ENCODE measurements around the gene ADGRV1. TPM values are rescaled to one million over a fixed set of nuclear protein-coding genes. Genes with fewer than 3 reads are reported as not detected.

The ADGRV1 gene
- polyA plus RNA-seq, 1 of the 3 experiments (the other 2 are of a cell fraction) = 0.23 TPM

DNA sequence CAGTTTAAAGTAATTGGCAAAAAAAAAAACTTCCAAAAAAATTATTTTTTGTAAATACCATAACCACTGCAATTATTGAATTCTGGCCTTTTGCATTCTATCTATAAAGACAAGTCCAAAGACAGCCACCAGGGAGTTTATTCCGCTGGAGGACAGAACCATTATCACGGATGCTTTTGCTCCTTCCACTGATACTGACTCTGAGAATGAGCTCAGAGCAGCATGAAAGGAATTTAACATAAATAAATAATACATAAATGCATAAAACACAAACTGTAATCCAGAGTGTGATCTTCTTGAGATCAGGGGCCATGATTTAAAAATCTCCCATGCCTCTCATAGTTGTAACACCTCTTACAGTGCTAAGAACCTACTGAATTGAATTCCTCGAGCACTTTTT lies 559.8 kb downstream of the ADGRV1 start:
- Histone ChIP-seq H3K9ac (no peak overlapping the region), H3K9me2 (no peaks in the 10 kb centered on the region), H3K36me3 (replicated peaks in 1 of 2; ENCODE audit: control insufficient read depth in 1 of 2, insufficient read depth in 2 of 2, low read length in 1 of 2) (no peaks in the 10 kb centered on the region), H2AFZ (ENCODE audit: low read depth) (no peak overlapping the region), H3K27me3 (ENCODE audit: insufficient read depth) (no peaks in the 10 kb centered on the region), H3F3A (replicated peaks; ENCODE audit: insufficient read depth) (peaks cover 13% of the 10 kb centered on the region), H3K9me3 (no peaks in the 10 kb centered on the region), H4K20me1 (ENCODE audit: insufficient read depth) (no peaks in the 10 kb centered on the region), H3K4me2 (no peak overlapping the region), H3K27ac (ENCODE audit: low read depth in 2 of 2, low read length in 1 of 2) (peak overlapping the region; percentile 65 to 70; a peak in 3 of 4 replicates), H3K79me2 (ENCODE audit: insufficient read depth) (no peaks in the 10 kb centered on the region), H3K4me3 (ENCODE audit: low read depth in 2 of 2, low read length in 1 of 2) (no peak overlapping the region), H3K4me1 (ENCODE audit: control insufficient read depth in 1 of 2, insufficient read depth in 2 of 2, low read depth in 1 of 2, low read length in 1 of 2) (peaks cover 20 to 22% of the 10 kb centered on the region in 2 experiments)
- CTCF ChIA-PET = interaction anchor here (1.0 to 3.1 kb wide), 3 partner anchors 27 to 301 kb away, joined by 3 to 22 read pairs (median 4); no protein-coding TSS in a partner anchor
- WGBS (ENCODE audit: low lambda C conversion rate) = 96% methylated on average over 3 of the region's 3 CpGs
- no peak for DNase-seq
- POLR2A ChIA-PET = no interaction called here
- TF ChIP-seq REST (IDR thresholded peaks at IDR 0.05; ENCODE audit: low read depth, low read length) (no peak), JUND (IDR thresholded peaks at IDR 0.05) (no peak), NRF1 (IDR thresholded peaks at IDR 0.05; ENCODE audit: low read depth, low read length) (no peak), RFX5 (IDR thresholded peaks at IDR 0.05; ENCODE audit: low read length) (no peak), FOXJ3 (CRISPR knock-in tag; IDR thresholded peaks at IDR 0.05) (no peak), YY1 (IDR thresholded peaks at IDR 0.05; ENCODE audit: low read depth) (no peak), RXRA (IDR thresholded peaks at IDR 0.05; ENCODE audit: borderline replicate concordance, low read depth) (no peak), POLR2AphosphoS5 (IDR thresholded peaks at IDR 0.05; ENCODE audit: low read depth, low read length) (no peak), MXI1 (IDR thresholded peaks at IDR 0.05; ENCODE audit: low read depth, low read length) (no peak), RCOR1 (IDR thresholded peaks at IDR 0.05; ENCODE audit: low read length) (no peak), GATA2 (CRISPR knock-in tag; IDR thresholded peaks at IDR 0.05) (no peak), TAF1 (IDR thresholded peaks at IDR 0.05; ENCODE audit: borderline replicate concordance, low read depth, low read length) (no peak), ELF1 (IDR thresholded peaks at IDR 0.05) (no peak), RAD21 (IDR thresholded peaks at IDR 0.05; ENCODE audit: low read length) (no peak), CHD2 (IDR thresholded peaks at IDR 0.05; ENCODE audit: low read length, partially characterized antibody) (no peak)
- TF ChIP-seq, protein P1, sequence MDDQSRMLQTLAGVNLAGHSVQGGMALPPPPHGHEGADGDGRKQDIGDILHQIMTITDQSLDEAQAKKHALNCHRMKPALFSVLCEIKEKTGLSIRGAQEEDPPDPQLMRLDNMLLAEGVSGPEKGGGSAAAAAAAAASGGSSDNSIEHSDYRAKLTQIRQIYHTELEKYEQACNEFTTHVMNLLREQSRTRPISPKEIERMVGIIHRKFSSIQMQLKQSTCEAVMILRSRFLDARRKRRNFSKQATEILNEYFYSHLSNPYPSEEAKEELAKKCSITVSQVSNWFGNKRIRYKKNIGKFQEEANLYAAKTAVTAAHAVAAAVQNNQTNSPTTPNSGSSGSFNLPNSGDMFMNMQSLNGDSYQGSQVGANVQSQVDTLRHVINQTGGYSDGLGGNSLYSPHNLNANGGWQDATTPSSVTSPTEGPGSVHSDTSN (IDR thresholded peaks at IDR 0.05) = no peak

All from SK-N-SH (cell line).